MCF 10A (cell line): ENCODE results near the gene OR51V1. TPM values are rescaled to one million over a fixed set of nuclear protein-coding genes. Genes with fewer than 3 reads are reported as not detected.

Experiments used
- BruUV-seq: library from RNA; stranded (reverse); fragments of 400-500 nt; replicated peaks from 2 replicates; lab custom pipeline; 2021; lab: Mats Ljungman, UMichigan
- CTCF ChIA-PET: fragments of 300-600 bp; sonication (Branson Sonifier 250); formaldehyde crosslinking; extraction: SDS; loops from one replicate; lab custom pipeline; 2021; ENCODE audit warnings: antibody characterized with exemption, inconsistent platforms; lab: Yijun Ruan, JAX
- POLR2A ChIA-PET: fragments of 300-600, 350-650 bp; sonication (Branson Sonifier 250); formaldehyde crosslinking; extraction: SDS; loops from one replicate; lab custom pipeline; 2020; ENCODE audit warnings: antibody characterized with exemption, inconsistent platforms; lab: Yijun Ruan, JAX
- DNase-seq: peaks from one replicate; pipeline ENCODE4 v3.0.0-alpha.2; 2018; ENCODE audit not compliant: unreplicated experiment
- H3K27ac Mint-ChIP-seq: one replicate; pipeline ENCODE4 v1.8.0; 2022; ENCODE audit warnings: mild to moderate bottlenecking, low read depth, mixed read lengths; ENCODE audit not compliant: unreplicated experiment
- H3K27me3 Mint-ChIP-seq: one replicate; pipeline ENCODE4 v1.8.0; 2022; ENCODE audit warnings: mixed read lengths; ENCODE audit not compliant: insufficient read depth, unreplicated experiment
- H3K36me3 Mint-ChIP-seq: one replicate; pipeline ENCODE4 v1.8.0; 2022; ENCODE audit warnings: mild to moderate bottlenecking, moderate library complexity, mixed read lengths; ENCODE audit not compliant: insufficient read depth, unreplicated experiment
- H3K4me1 Mint-ChIP-seq: one replicate; pipeline ENCODE4 v1.8.0; 2022; ENCODE audit warnings: mixed read lengths; ENCODE audit not compliant: insufficient read depth, unreplicated experiment
- H3K4me3 Mint-ChIP-seq: one replicate; pipeline ENCODE4 v1.8.0; 2022; ENCODE audit warnings: mild to moderate bottlenecking, moderate library complexity, mixed read lengths; ENCODE audit not compliant: unreplicated experiment
- H3K9me3 Mint-ChIP-seq: one replicate; pipeline ENCODE4 v1.8.0; 2022; ENCODE audit warnings: mixed read lengths; ENCODE audit not compliant: unreplicated experiment
- CTCF ChIP-seq: fragments of 200-600 bp; IDR thresholded peaks from one replicate; pipeline ENCODE4 v1.8.0; 2022; ENCODE audit warnings: antibody characterized with exemption, mild to moderate bottlenecking; ENCODE audit not compliant: unreplicated experiment
- intact Hi-C: fragments of 100-400 bp; cut with micrococcal nuclease; formaldehyde crosslinking; loops from 2 replicates; pipeline ENCODE4 v1.14.1; 2022
- total RNA-seq: library from RNA; stranded (reverse); gene quantifications from 2 replicates; pipeline ENCODE4 v1.2.3, GENCODE V29; 2022

Gene OR51V1
- total RNA-seq, 1 experiment from 2014 or later, result not detected

- no peak for TF ChIP-seq CTCF
- ChIA-PET CTCF (no interaction called here), POLR2A (no interaction called here)
- Mint-ChIP-seq H3K36me3 (no peaks in the 10 kb centered on the region), H3K4me3 (no peak overlapping the region), H3K9me3 (no peaks in the 10 kb centered on the region), H3K4me1 (no peaks in the 10 kb centered on the region), H3K27me3 (peaks cover 24% of the 10 kb centered on the region), H3K27ac (no peak overlapping the region)
- DNase-seq, result no peak
- BruUV-seq, result no TSS peak
- intact Hi-C loops, result no loop called here
These were observed 40.7 kb downstream of the OR51V1 start for GRCh38 chr11:5159806-5160205.

GRCh38 chr11:5154657-5155056 is 45.8 kb downstream of the OR51V1 start, which contains the start of gene OR52A1:
OR52A1 (minus strand) TSS chr11:5154757; CDS start chr11:5152369, 2,388 bp downstream.
- CTCF ChIA-PET, result interaction anchor here (0.6 to 0.9 kb wide), 2 partner anchors 136 to 736 kb away, joined by 3 to 4 read pairs; no protein-coding TSS in a partner anchor

GRCh38 chr11:5153574-5154431 is 46.7 kb downstream of the OR51V1 start:
- BruUV-seq, result no TSS peak
- Mint-ChIP-seq H3K27ac (no peak overlapping the region), H3K9me3 (no peaks in the 10 kb centered on the region), H3K36me3 (no peaks in the 10 kb centered on the region), H3K4me1 (no peaks in the 10 kb centered on the region), H3K4me3 (no peak overlapping the region), H3K27me3 (peaks cover 42% of the 10 kb centered on the region)
- intact Hi-C loops, result no loop called here
- POLR2A ChIA-PET, result no interaction called here
- DNase-seq, result no peak
- no peak for TF ChIP-seq CTCF
- CTCF ChIA-PET, result interaction anchor here (0.7 to 0.9 kb wide), 2 partner anchors 29 to 737 kb away, joined by 3 to 4 read pairs; no protein-coding TSS in a partner anchor

More at GRCh38 chr11:5154657-5155056, 45.8 kb downstream of the OR51V1 start, which contains the start of gene OR52A1:
- Mint-ChIP-seq H3K4me1 (no peaks in the 10 kb centered on the region), H3K27me3 (peaks cover 42% of the 10 kb centered on the region), H3K27ac (no peak within 1 kb of the TSS), H3K36me3 (no peaks in the 10 kb centered on the region), H3K4me3 (no peak within 1 kb of the TSS), H3K9me3 (no peaks in the 10 kb centered on the region)
- POLR2A ChIA-PET, result interaction anchor here (0.6 kb wide), 1 partner anchor 655 kb away, joined by 4 read pairs; no protein-coding TSS in a partner anchor
- no peak for TF ChIP-seq CTCF
- intact Hi-C loops, result no loop called here
- no peak for DNase-seq
- no TSS peak for BruUV-seq

GRCh38 chr11:5151713-5152153 is 48.7 kb downstream of the OR51V1 start:
- Mint-ChIP-seq H3K4me1 (no peaks in the 10 kb centered on the region), H3K27me3 (peaks cover 42% of the 10 kb centered on the region), H3K36me3 (no peaks in the 10 kb centered on the region), H3K9me3 (no peaks in the 10 kb centered on the region), H3K27ac (no peak overlapping the region), H3K4me3 (no peak overlapping the region)
- intact Hi-C loops, result no loop called here
- POLR2A ChIA-PET, result no interaction called here
- no peak for TF ChIP-seq CTCF
- CTCF ChIA-PET, result no interaction called here
- no peak for DNase-seq
- no TSS peak for BruUV-seq

Other genes with a start within 250 kb of the OR51V1 start
- gene OR51A2, start 245.0 kb downstream of the OR51V1 start, total RNA-seq, result not detected in 2 replicates
- gene OR51L1, start 205.8 kb downstream of the OR51V1 start, total RNA-seq, result not detected in 2 replicates
- not detected in 2 replicates for gene OR52J3, start 154.2 kb downstream of the OR51V1 start, total RNA-seq
- not detected in 2 replicates for gene OR52E2, start 141.1 kb downstream of the OR51V1 start, total RNA-seq
- gene OR52E1, start 131.1 kb downstream of the OR51V1 start, total RNA-seq, result not detected in 2 replicates
- not detected in 2 replicates for gene OR52A5, start 62.3 kb downstream of the OR51V1 start, total RNA-seq
- not detected in 2 replicates for gene OR52A1, start 45.9 kb downstream of the OR51V1 start, total RNA-seq
- not detected in 2 replicates for gene HBB, start 26.4 kb upstream of the OR51V1 start, total RNA-seq
- not detected in 2 replicates for gene HBD, start 33.8 kb upstream of the OR51V1 start, total RNA-seq
- gene HBG1, start 49.2 kb upstream of the OR51V1 start, total RNA-seq, result not detected in 2 replicates
- not detected in 2 replicates for gene HBG2, start 54.1 kb upstream of the OR51V1 start, total RNA-seq
- gene HBE1, start 69.3 kb upstream of the OR51V1 start, total RNA-seq, result not detected in 2 replicates
- not detected in 2 replicates for gene OR51B4, start 101.3 kb upstream of the OR51V1 start, total RNA-seq
- gene OR51B2, start 123.6 kb upstream of the OR51V1 start, total RNA-seq, result not detected in 2 replicates
- not detected in 2 replicates for gene OR51B5, start 142.8 kb upstream of the OR51V1 start, total RNA-seq
- gene OR51B6, start 150.8 kb upstream of the OR51V1 start, total RNA-seq, result not detected in 2 replicates
- not detected in 2 replicates for gene OR51M1, start 183.1 kb upstream of the OR51V1 start, total RNA-seq
- gene OR51Q1, start 221.4 kb upstream of the OR51V1 start, total RNA-seq, result not detected in 2 replicates
- gene OR51I1, start 240.8 kb upstream of the OR51V1 start, total RNA-seq, result not detected in 2 replicates
- gene OR51I2, start 248.6 kb upstream of the OR51V1 start, total RNA-seq, result not detected in 2 replicates